K562 (cell line): Measurements from ENCODE around the gene OSBPL7. TPM values are rescaled to one million over a fixed set of nuclear protein-coding genes. Genes with fewer than 3 reads are reported as not detected.
A peak's percentile ranks its signal among the peaks of the same experiment; 100 is the strongest.

ENCODE experiments used
- CTCF ChIP-seq, 3 experiments: IDR thresholded peaks in 2 of 3; conservative IDR thresholded peaks in 1 of 3; 2 replicates each; pipeline ENCODE4 v1.5.1; 2011 to 2012; ENCODE audit warnings: low read length in 3 of 3, mild to moderate bottlenecking in 3 of 3, control low read depth in 2 of 3, improper control_type of control experiment in 1 of 3, inconsistent platforms in 1 of 3, low read depth in 1 of 3, mixed read lengths in 1 of 3, moderate library complexity in 1 of 3; ENCODE audit not compliant: insufficient read depth in 2 of 3
- E2F1 ChIP-seq: sonication (generic); formaldehyde crosslinking; IDR thresholded peaks from 2 replicates; pipeline ENCODE4 v1.8.1; 2023; ENCODE audit warnings: mild to moderate bottlenecking, missing genetic modification reagents, moderate library complexity
- FOXP4 ChIP-seq: sonication (generic); formaldehyde crosslinking; IDR thresholded peaks from 2 replicates; pipeline ENCODE4 v1.8.0; 2022; ENCODE audit warnings: mild to moderate bottlenecking, missing genetic modification reagents, borderline replicate concordance
- JUN ChIP-seq, 2 experiments: sonication (generic) in 1 of 2; formaldehyde crosslinking in 1 of 2; IDR thresholded peaks; 2 replicates each; pipeline versions ENCODE4 v1.6.1 to v1.8.0; 2012 to 2022; ENCODE audit warnings: borderline replicate concordance in 2 of 2, mild to moderate bottlenecking in 2 of 2, improper control_type of control experiment in 1 of 2, low read depth in 1 of 2, low read length in 1 of 2, missing genetic modification reagents in 1 of 2
- MEIS2 ChIP-seq: fragments of 450-650 bp; IDR thresholded peaks from 2 replicates; pipeline ENCODE4 v1.6.1; 2014; ENCODE audit warnings: mild to moderate bottlenecking; ENCODE audit not compliant: partially characterized antibody
- RAD21 ChIP-seq, 2 experiments: fragments of 250-450 bp in 1 of 2; fragments of 450-650 bp in 1 of 2; sonication (Bioruptor Pico) in 1 of 2; formaldehyde crosslinking in 1 of 2; IDR thresholded peaks in 1 of 2; conservative IDR thresholded peaks in 1 of 2; 2 replicates each; pipeline versions ENCODE4 v1.4.0 to v1.8.0; 2020 to 2022; ENCODE audit warnings: mild to moderate bottlenecking in 2 of 2, moderate library complexity in 1 of 2
- SMC3 ChIP-seq: conservative IDR thresholded peaks from 2 replicates; pipeline ENCODE4 v1.6.1; 2011; ENCODE audit warnings: low read depth, low read length, improper control_type of control experiment; ENCODE audit not compliant: insufficient read depth
- polyA plus RNA-seq, 8 experiments: library from polyadenylated mRNA; depleted of rRNA in 4 of 8; stranded (reverse) in 5 of 8; unstranded in 3 of 8; fragments of >200 nt; fragmentation: Nextera tagmentation in 2 of 8; fragmentation: Illumina TruSeq in 1 of 8; extraction: Ambion mirVana in 2 of 8; extraction: Trizol in 1 of 8; gene quantifications; 2 replicates each; pipeline versions ENCODE4 v1.2.1 to v1.2.3, GENCODE V29; 2011 to 2014; ENCODE audit warnings: inconsistent platforms in 1 of 8, missing spikeins in 1 of 8
- total RNA-seq, 7 experiments: library from RNA; depleted of rRNA in 6 of 7; stranded (reverse); fragments of >200 nt in 6 of 7; fragmentation: Illumina TruSeq in 2 of 7; extraction: Trizol in 2 of 7; gene quantifications; 2 replicates each; pipeline versions ENCODE4 v1.2.1 to v1.2.3, GENCODE V29; 2011 to 2021; ENCODE audit warnings: low replicate concordance in 1 of 7

OSBPL7 gene
- total and polyA plus RNA-seq, 9 of the 15 experiments (the other 6 are each of a cell fraction or from before 2014, with no cell fraction given): 0.32 to 11.9 (median 5.8) TPM

- TF ChIP-seq CTCF (IDR thresholded peaks at IDR 0.05 in 2 of 3, conservative IDR thresholded peaks at IDR 0.05 in 1 of 3; ENCODE audit: insufficient read depth in 2 of 3, low read depth in 1 of 3, low read length in 3 of 3): peak; percentile 71 to 81 (median 81)
- no peak for TF ChIP-seq JUN (IDR thresholded peaks at IDR 0.05; ENCODE audit: borderline replicate concordance, low read depth, low read length)
- 0 out of 2 replicates have a peak, but pooled peaks have one; percentile 26 for TF ChIP-seq JUN (CRISPR knock-in tag; IDR thresholded peaks at IDR 0.05; ENCODE audit: borderline replicate concordance)
- no peak for TF ChIP-seq FOXP4 (CRISPR knock-in tag)
- TF ChIP-seq SMC3: peak; percentile 49; the same call in 1 of the 2 replicates
- TF ChIP-seq MEIS2: peak; percentile 17
- TF ChIP-seq RAD21 (CRISPR knock-in tag; conservative IDR thresholded peaks at IDR 0.05 in 1 of 2, IDR thresholded peaks at IDR 0.05 in 1 of 2): peak; percentile 40 to 64
- no peak for TF ChIP-seq E2F1
These were observed 19.1 kb downstream of the OSBPL7 start (continued) for GRCh38 chr17:47802341-47803022.
